Measurements from ENCODE around the gene NFYC.

DNA sequence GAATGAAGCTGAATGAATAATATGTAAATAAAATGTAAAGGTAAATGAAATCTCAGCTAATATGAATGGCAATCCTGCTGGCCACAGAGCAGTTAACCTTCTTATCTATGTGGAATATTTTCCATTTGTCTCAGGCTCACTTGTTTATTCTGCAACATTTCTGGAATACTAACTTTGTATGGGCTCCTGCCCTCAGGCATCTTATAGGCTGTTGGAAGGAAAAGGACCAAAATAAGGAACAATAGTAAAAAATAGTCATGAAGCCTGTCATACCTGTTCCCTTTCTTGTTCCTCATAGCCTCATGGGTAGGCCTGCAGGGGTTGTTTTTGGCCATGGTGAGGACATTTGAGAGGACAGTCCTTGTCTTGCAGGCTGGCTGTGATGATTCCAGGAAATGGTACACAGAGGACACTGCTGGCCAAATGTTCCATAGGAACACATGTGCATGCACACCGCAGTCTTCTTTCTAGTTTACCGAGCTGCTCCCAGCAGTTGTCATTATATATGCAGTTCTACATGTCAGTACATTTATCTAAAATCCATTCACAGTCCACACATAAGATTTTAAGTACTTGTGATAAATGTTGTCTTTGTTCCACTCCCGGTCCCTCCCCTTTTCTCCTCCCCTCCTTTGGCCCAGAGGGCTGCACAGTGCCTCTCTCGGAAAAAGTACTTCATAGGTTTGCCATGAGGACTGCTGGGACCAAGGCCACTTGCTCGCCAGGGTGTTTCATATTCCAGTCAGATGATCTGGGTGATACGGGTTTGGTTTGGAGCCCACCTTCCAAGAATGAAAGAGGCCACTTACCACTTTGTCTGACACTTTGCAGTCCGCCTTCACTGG is 76.9 kb downstream of the NFYC start:
- no peak for TF ChIP-seq EZH2 (IDR thresholded peaks at IDR 0.05; ENCODE audit: insufficient read depth, poor library complexity, severe bottlenecking)
- no peak for TF ChIP-seq EZH2phosphoT487 (IDR thresholded peaks at IDR 0.05; ENCODE audit: insufficient read depth, low read depth)
